ENCODE measurements around the gene TSC2.

DNA sequence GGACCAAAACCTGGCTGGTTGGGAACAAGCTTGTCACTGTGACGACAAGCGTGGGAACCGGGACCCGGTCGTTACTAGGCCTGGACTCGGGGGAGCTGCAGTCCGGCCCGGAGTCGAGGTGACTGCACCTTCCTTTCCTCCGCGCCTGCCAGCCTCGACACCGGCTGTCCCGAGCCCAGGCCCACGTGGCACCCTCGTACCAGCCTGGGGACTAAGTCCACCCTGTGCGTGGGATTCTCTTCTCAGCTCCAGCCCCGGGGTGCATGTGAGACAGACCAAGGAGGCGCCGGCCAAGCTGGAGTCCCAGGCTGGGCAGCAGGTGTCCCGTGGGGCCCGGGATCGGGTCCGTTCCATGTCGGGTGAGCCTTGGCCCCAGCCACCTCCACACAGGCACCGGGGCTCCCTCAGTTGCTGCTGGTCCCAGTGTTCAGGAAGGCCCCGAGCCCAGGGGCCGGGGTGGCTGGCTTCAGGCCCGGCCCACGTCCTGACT lies 31.6 kb downstream of the TSC2 start:
- TF ChIP-seq CTCF (IDR thresholded peaks at IDR 0.05), result no peak
- TF ChIP-seq POLR2A (IDR thresholded peaks at IDR 0.05), result no peak
